ENCODE results near the gene ANKRD12. TPM values are rescaled to one million over a fixed set of nuclear protein-coding genes. Genes with fewer than 3 reads are reported as not detected.

ANKRD12 gene
- polyA plus RNA-seq, 1 donor (not counting 4 experiments of a cell fraction or from before 2014, with no cell fraction given), result 8.0 TPM

GRCh38 chr18:9333441-9334328 is 197.1 kb downstream of the ANKRD12 start:
- dilution Hi-C loops (cut with MboI; ENCODE audit: extremely low pct_ligation_motif_present, low sequenced_read_pairs), result no loop called here
- peaks cover 0 to 2% of the 10 kb centered on the region in 2 experiments for H3K36me3 ChIP-seq (ENCODE audit: control insufficient read depth in 2 of 2, extremely low read depth in 1 of 2, insufficient read depth in 2 of 2, low read length in 2 of 2)
- H3K27ac ChIP-seq (ENCODE audit: control insufficient read depth, insufficient read depth, low read length), result peak overlapping the region; percentile 32

GRCh38 chr18:9334329-9334972 is 197.9 kb downstream of the ANKRD12 start, which contains the start of gene TWSG1:
TWSG1 (plus strand) TSS chr18:9334773; CDS start chr18:9337230, 2,457 bp downstream.
- H3K27ac ChIP-seq (ENCODE audit: control insufficient read depth, insufficient read depth, low read length), result peak within 1 kb of the TSS; percentile 32
- peak within 1 kb of the TSS; percentile 91 for H2AFZ ChIP-seq (ENCODE audit: control insufficient read depth, low read length)
- peaks cover 16% of the 10 kb centered on the region for H3K79me2 ChIP-seq (ENCODE audit: control insufficient read depth, insufficient read depth, low read length)
- H3K36me3 ChIP-seq (ENCODE audit: control insufficient read depth in 2 of 2, extremely low read depth in 1 of 2, insufficient read depth in 2 of 2, low read length in 2 of 2), result peaks cover 0 to 2% of the 10 kb centered on the region in 2 experiments
- dilution Hi-C loops (cut with MboI; ENCODE audit: extremely low pct_ligation_motif_present, low sequenced_read_pairs), result no loop called here
- H3K9me1 ChIP-seq (ENCODE audit: control insufficient read depth, extremely low read depth, insufficient read depth, low read length), result no peaks in the 10 kb centered on the region
- TF ChIP-seq CTCF (optimal IDR thresholded peaks at IDR 0.05 in 1 of 3, IDR thresholded peaks at IDR 0.05 in 1 of 3, conservative IDR thresholded peaks at IDR 0.05 in 1 of 3; ENCODE audit: extremely low read depth in 1 of 3, insufficient read depth in 2 of 3, low read length in 3 of 3) (peak in 2 of 3 experiments; percentile 32 to 52), EZH2 (IDR thresholded peaks at IDR 0.05; ENCODE audit: low read length) (no peak)
- peak within 1 kb of the TSS; percentile 95 for H3K4me2 ChIP-seq (ENCODE audit: control insufficient read depth, extremely low read depth, insufficient read depth, low read depth, low read length)
- peak within 1 kb of the TSS; percentile 59 to 85 (median 78) for H3K4me3 ChIP-seq (ENCODE audit: control insufficient read depth in 2 of 3, extremely low read depth in 1 of 3, insufficient read depth in 2 of 3, low read depth in 1 of 3, low read length in 3 of 3)
- peak within 1 kb of the TSS; percentile 74 for H3K9ac ChIP-seq (ENCODE audit: control insufficient read depth, extremely low read depth, insufficient read depth, low read length)
- DNase-seq (ENCODE audit: low read depth, low spot score) (peak; percentile 55), FAIRE-seq (no peak)
- no peaks in the 10 kb centered on the region for H4K20me1 ChIP-seq (ENCODE audit: control insufficient read depth, extremely low read depth, insufficient read depth, low read length)
- no peaks in the 10 kb centered on the region for H3K9me3 ChIP-seq (ENCODE audit: control insufficient read depth, low read depth, low read length)
- no peaks in the 10 kb centered on the region for H3K27me3 ChIP-seq (ENCODE audit: control insufficient read depth, extremely low read depth, insufficient read depth, low read length)
- peaks cover 3% of the 10 kb centered on the region for H3K4me1 ChIP-seq (ENCODE audit: control insufficient read depth, extremely low read depth, insufficient read depth, low read length)

More at GRCh38 chr18:9333441-9334328, 197.1 kb downstream of the ANKRD12 start:
- Histone ChIP-seq H3K9ac (ENCODE audit: control insufficient read depth, extremely low read depth, insufficient read depth, low read length) (peak overlapping the region; percentile 66), H2AFZ (ENCODE audit: control insufficient read depth, low read length) (peak overlapping the region; percentile 91), H3K4me2 (ENCODE audit: control insufficient read depth, extremely low read depth, insufficient read depth, low read depth, low read length) (peak overlapping the region; percentile 86), H3K79me2 (ENCODE audit: control insufficient read depth, insufficient read depth, low read length) (peaks cover 16% of the 10 kb centered on the region), H4K20me1 (ENCODE audit: control insufficient read depth, extremely low read depth, insufficient read depth, low read length) (no peaks in the 10 kb centered on the region), H3K4me3 (ENCODE audit: control insufficient read depth in 2 of 3, extremely low read depth in 1 of 3, insufficient read depth in 2 of 3, low read depth in 1 of 3, low read length in 3 of 3) (peak overlapping the region; percentile 59 to 67 (median 63)), H3K4me1 (ENCODE audit: control insufficient read depth, extremely low read depth, insufficient read depth, low read length) (peaks cover 3% of the 10 kb centered on the region), H3K9me1 (ENCODE audit: control insufficient read depth, extremely low read depth, insufficient read depth, low read length) (no peaks in the 10 kb centered on the region), H3K27me3 (ENCODE audit: control insufficient read depth, extremely low read depth, insufficient read depth, low read length) (no peaks in the 10 kb centered on the region), H3K9me3 (ENCODE audit: control insufficient read depth, low read depth, low read length) (no peaks in the 10 kb centered on the region)
- peak; percentile 71 for FAIRE-seq
- DNase-seq (ENCODE audit: low read depth, low spot score), result no peak
- TF ChIP-seq EZH2 (IDR thresholded peaks at IDR 0.05; ENCODE audit: low read length) (no peak), CTCF (optimal IDR thresholded peaks at IDR 0.05 in 1 of 3, IDR thresholded peaks at IDR 0.05 in 1 of 3, conservative IDR thresholded peaks at IDR 0.05 in 1 of 3; ENCODE audit: extremely low read depth in 1 of 3, insufficient read depth in 2 of 3, low read length in 3 of 3) (peak in 1 of 3 experiments; percentile 20)
